ENCODE measurements around the gene DUSP1. TPM values are rescaled to one million over a fixed set of nuclear protein-coding genes. Genes with fewer than 3 reads are reported as not detected.

DUSP1 gene
- total RNA-seq, 4 donors from 2014 or later, result 1,645 to 2,968 (median 1,824) TPM

DNA sequence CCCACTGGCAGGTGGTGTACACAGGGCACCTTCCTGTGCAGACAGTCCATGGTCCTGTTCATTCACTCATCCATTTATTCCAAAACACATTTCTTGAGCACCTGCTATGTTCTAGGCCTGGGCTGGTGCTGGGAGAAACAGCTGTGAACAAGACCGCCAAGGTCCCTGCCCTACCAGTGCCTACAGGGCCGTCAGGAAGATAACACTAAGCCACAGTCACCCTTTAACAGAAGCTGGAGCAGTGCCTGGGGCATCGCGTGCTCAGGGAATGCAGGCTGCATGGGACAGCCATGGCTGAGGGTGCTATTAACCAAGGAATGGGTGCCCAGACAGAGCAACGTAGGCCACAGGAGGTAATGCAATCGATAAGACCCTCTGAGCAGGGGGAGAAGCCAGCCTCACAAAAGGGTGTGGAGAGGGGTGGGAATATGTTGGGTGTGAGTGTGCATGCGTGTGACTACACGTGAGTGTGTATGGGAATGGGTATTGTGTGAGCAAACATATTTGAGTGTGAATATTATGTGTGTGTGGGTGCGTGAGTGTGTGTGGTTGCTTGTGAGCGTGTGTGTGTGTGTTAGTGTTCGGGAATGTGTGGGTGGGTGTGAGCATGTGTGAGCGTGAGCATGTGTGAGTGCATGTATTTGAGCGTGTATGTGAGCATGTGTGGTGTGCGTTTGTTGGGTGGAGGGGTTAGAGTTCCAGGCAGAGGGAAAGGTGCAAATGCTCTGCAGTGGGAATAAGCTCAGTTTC, 19.1 kb downstream of the DUSP1 start:
- ATAC-seq (ENCODE audit: low FRiP score) (peak; percentile 11), DNase-seq (ENCODE audit: low spot score) (no peak)
- TF ChIP-seq CTCF (IDR thresholded peaks at IDR 0.05), result no peak

- no peak for TF ChIP-seq CTCF (IDR thresholded peaks at IDR 0.05)
- no peak for DNase-seq (ENCODE audit: low spot score)
- ATAC-seq (ENCODE audit: low FRiP score), result no peak
Measured at GRCh38 chr5:172749881-172750633, 20.9 kb downstream of the DUSP1 start.

DNA sequence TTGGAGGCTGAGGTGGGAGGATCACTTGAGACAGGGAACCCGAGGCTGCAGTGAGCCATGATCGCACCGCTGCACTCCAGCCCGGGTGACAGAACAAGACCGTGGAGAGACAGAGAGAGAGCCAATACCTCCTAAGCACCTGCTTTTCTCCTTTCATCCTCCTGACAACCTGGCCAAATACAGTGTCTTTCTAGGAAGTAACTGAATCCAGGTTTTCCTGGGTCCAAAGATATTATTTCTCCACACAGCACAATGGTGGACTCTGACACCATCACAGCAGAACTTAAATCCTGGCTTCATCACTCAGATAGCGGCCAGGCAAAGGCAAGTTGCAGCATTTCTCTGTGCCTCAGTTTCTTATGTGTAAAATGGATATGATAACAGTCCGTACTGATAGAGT, 21.9 kb downstream of the DUSP1 start:
- no peak for DNase-seq (ENCODE audit: low spot score)
- no peak for ATAC-seq (ENCODE audit: low FRiP score)
- no peak for TF ChIP-seq CTCF (IDR thresholded peaks at IDR 0.05)

GRCh38 chr5:172748341-172748843, 22.6 kb downstream of the DUSP1 start:
- TF ChIP-seq CTCF (IDR thresholded peaks at IDR 0.05), result no peak
- DNase-seq (ENCODE audit: low spot score), result no peak
- peak; percentile 24 for ATAC-seq (ENCODE audit: low FRiP score)

GRCh38 chr5:172747471-172747870, 23.5 kb downstream of the DUSP1 start:
- no peak for TF ChIP-seq CTCF (IDR thresholded peaks at IDR 0.05)
- DNase-seq (ENCODE audit: low spot score) (no peak), ATAC-seq (ENCODE audit: low FRiP score) (no peak)

- no peak for TF ChIP-seq CTCF (IDR thresholded peaks at IDR 0.05)
- DNase-seq (ENCODE audit: low spot score) (no peak), ATAC-seq (ENCODE audit: low FRiP score) (no peak)
Measured at GRCh38 chr5:172746725-172747124, 24.3 kb downstream of the DUSP1 start.

Measured in omental fat pad (tissue), 4 donors.